GM21723 (cell line): ENCODE results near the gene VPS18.

Experiments used
- ATAC-seq: cut with Tn5 transposase; IDR thresholded peaks from one replicate; pipeline ENCODE4 v1.9.1; 2021; ENCODE audit warnings: mild to moderate bottlenecking, moderate library complexity; ENCODE audit not compliant: unreplicated experiment

Gene VPS18

GRCh38 chr15:40899536-40900207, 5.4 kb downstream of the VPS18 start:
- ATAC-seq: no peak

GRCh38 chr15:40900256-40901052, 6.2 kb downstream of the VPS18 start:
- ATAC-seq: no peak

- no peak for ATAC-seq
Observed at GRCh38 chr15:40901053-40901443, 6.8 kb downstream of the VPS18 start.

GRCh38 chr15:40902605-40903561, 8.6 kb downstream of the VPS18 start:
- ATAC-seq: no peak

- ATAC-seq: no peak
Observed at GRCh38 chr15:40904552-40905201, 10.4 kb downstream of the VPS18 start.

GRCh38 chr15:40906091-40906990, 12.1 kb downstream of the VPS18 start:
- ATAC-seq: peak; percentile 66

GRCh38 chr15:40906991-40907802, 12.9 kb downstream of the VPS18 start:
- ATAC-seq: no peak

GRCh38 chr15:40908095-40908494, 13.8 kb downstream of the VPS18 start:
- no peak for ATAC-seq

GRCh38 chr15:40909662-40910630, 15.7 kb downstream of the VPS18 start:
- ATAC-seq: no peak

GRCh38 chr15:40911141-40911540, 16.9 kb downstream of the VPS18 start:
- ATAC-seq: no peak

- no peak for ATAC-seq
Observed at GRCh38 chr15:40911693-40912092, 17.4 kb downstream of the VPS18 start.

GRCh38 chr15:40912478-40912877, 18.2 kb downstream of the VPS18 start:
- no peak for ATAC-seq

GRCh38 chr15:40914013-40914412, 19.8 kb downstream of the VPS18 start:
- no peak for ATAC-seq

GRCh38 chr15:40914486-40914885, 20.2 kb downstream of the VPS18 start:
- no peak for ATAC-seq

- ATAC-seq: no peak
Observed at GRCh38 chr15:40915116-40915661, 20.9 kb downstream of the VPS18 start.

GRCh38 chr15:40915679-40916078, 21.4 kb downstream of the VPS18 start:
- ATAC-seq: no peak

- no peak for ATAC-seq
Observed at GRCh38 chr15:40917585-40917984, 23.3 kb downstream of the VPS18 start.
